Superior temporal gyrus (tissue), 1 donor: Measurements from ENCODE around the gene PCSK4.
"Not testable (repeated sequence)": the region's sequence is repeated elsewhere in the genome, so short reads cannot be mapped to it uniquely, and the experiment has no call there.

Experiments
- DNase-seq: peaks from one replicate; pipeline ENCODE4 v3.0.0-alpha.2; 2016; ENCODE audit errors: extremely low spot score

Gene PCSK4

DNA sequence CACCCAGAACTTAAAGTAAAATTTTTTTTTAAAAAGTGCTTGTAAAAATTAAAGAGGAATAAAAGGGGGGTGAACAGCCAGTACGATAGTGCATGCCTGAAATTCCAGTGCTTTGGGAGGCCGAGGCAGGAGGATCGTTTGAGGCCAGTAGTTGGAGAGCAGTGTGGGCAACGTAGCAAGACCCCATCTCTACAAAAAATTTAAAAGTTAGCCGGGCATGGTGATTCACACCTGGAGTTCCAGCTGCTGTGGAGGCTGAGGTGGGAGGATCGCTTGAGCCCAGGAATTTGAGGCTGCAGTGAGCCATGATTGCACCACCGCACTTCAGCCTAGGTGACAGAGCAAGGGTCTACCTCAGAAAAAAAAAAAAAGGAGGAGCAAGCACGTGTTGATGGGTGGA lies 14.9 kb upstream of the PCSK4 start:
- no peak for DNase-seq

DNA sequence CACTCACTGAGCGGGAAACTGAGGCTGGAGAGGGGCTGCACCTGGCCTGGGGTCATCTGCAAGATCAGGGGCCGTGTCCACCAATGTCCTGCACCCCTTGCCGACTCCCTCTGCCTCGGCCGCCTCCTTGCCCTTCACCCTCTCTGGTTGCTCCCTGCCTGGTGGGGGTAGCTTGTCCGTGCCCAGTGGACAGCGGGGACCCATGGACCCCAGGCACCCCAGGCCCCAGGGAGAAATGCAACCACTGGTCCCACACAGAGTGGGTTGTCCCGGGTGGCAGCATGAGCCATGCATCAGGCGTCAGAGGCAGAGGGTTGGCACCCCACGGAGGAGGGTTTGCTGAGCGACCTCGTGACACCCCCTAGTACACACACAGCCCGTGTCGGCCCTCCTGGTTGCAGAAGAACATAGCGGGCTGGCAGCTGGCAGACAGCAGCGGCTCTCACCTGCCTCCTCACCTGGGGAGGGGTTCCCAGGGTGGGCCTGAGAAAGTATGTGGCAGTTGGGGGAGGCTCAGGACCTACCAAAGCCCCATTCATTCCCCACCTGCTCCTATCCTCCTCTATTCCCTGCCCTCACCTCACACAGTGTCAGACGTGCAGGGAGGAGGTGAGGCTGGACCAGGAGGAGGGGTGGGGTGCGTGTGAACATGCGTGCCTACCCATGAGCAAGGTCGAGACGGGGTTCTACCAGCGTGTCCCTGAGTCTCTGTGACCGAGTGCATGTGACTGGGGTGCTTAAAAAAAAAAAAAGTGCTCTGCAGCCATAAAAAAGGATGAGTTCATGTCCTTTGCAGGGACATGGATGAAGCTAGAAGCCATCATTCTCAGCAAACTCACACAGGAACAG lies 14.0 kb upstream of the PCSK4 start:
- DNase-seq = no peak

DNA sequence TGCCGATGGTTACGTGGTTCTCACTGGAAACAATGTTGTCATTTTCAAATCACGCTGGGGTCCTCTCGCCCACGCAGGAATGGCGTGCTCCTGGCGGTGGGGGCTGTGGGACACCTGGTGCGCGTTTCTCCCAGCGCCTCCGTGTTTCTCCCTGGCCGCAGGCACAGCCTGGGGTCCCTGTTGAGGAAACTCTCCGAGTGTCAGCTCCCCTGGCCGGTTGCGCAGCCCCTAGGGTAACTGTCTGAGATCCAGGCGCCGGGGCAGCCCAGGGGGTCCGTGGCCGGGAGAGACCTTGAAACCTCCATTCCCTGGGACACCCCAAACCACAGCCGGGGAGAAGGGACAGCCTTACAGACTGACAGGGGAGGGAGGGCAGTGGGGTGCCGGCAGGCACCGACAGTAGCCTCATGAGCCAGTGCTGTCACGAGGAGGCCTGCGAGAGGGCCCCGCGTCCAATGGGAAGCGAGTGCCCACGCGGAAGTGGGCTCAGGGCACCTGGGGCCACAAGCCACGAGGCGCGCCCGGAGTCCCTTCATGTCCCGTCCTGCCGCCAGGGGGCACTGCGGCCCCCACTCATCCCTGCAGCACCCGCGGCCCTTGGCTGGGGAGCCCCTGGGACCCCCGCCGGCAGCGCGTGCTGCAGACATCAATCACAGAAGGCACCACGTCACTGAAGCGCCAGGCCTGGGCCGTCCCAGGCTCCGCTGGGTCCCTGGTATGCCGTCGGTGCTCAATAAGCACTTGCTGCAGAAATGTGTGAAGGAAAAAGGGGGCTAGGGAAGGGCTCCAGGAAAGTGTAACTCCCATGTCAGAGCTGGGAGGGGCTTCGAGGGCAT lies 13.2 kb upstream of the PCSK4 start:
- peak; percentile 35 for DNase-seq

DNA sequence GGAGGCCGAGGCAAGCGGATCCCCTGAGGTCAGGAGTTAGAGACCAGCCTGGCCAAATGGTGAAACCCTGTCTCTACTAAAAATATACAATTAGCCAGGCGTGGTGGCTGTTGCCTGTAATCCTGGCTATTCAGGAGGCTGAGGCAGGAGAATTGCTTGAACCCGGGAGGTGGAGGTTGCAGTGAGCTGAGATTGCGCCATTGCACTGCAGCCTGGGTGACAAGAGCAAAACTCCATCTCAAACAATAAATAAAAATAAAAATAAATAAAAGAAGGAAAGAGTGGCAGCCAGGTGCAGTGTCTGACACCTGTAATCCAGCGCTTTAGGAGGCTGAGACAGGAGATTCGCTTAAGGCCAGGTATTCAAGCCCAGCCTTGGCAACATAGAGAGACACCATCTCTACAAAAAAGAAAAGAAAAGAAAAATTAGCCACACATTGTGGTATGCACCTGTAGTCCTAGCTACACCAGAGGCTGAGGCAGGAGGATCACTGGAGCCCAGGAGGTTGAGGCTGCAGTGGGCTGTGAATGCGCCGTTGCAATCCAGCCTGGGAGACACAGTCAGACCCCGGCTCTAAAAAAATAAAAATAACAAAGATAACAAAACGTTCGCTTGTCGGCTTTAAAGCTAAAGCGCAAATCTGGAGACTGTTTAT lies 12.4 kb upstream of the PCSK4 start:
- no peak for DNase-seq

DNA sequence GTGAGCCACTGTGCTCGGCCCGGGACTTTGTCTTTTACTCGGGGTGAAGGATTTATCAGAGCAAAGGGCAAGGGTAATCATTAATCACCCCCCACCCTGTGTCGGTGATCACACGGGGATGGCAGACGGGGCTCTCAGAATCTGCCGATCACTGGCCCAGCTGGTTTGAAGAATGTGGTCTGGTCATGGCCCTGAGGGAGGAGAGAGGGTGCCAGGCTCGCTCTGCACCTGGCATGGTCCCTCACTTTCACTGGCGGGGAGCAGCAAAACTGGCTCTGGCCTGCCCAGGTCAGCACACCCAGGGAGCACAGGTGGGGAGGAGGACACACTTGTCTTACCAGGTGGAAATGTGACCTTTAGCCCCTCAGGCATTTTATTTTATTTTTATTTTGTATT lies 11.0 kb upstream of the PCSK4 start:
- DNase-seq = no peak

DNA sequence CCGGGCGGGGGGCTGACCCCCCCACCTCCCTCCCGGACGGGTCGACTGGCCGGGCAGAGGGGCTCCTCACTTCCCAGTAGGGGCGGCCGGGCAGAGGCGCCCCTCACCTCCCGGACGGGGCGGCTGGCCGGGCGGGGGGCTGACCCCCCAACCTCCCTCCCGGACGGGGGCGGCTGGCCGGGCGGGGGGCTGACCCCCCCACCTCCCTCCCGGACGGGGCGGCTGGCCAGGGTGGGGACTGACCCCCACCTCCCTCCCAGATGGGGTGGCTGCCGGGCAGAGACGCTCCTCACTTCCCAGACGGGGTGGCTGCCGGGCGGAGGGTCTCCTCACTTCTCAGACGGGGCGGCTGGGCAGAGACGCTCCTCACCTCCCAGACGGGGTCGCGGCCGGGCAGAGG lies 9.1 kb upstream of the PCSK4 start:
- DNase-seq = not testable (repeated sequence)

DNA sequence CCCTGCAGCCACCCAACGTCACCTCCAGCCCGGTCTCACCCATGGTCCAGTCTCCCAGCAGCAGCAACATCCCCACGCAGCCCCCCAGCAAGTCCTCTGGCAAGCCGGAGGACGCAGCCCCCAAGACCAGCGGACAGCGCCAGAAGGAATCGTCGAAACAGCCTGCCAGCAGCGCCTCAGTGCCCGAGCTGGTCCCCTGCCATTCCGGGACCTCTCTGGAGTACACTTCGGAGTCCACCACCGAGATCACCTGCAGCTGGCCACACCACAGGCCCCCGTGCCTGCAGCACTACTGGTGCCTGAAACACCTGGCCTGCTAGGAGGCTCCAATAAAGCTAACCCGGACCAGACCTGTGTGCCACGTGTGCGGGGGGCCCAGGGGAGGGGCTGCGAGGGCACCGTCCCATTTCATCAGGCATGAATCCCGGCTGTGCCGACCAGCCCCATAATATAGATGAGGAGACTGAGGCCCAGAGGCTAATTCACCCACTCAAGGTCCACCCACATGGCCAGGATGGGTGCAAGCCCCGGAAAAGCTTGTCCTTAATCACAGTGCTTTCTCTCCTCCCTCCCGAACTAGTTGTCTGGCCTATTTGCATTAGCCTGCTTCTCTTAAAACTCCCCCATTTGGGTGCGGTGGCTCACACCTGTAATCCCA lies 7.6 kb upstream of the PCSK4 start:
- no peak for DNase-seq

DNA sequence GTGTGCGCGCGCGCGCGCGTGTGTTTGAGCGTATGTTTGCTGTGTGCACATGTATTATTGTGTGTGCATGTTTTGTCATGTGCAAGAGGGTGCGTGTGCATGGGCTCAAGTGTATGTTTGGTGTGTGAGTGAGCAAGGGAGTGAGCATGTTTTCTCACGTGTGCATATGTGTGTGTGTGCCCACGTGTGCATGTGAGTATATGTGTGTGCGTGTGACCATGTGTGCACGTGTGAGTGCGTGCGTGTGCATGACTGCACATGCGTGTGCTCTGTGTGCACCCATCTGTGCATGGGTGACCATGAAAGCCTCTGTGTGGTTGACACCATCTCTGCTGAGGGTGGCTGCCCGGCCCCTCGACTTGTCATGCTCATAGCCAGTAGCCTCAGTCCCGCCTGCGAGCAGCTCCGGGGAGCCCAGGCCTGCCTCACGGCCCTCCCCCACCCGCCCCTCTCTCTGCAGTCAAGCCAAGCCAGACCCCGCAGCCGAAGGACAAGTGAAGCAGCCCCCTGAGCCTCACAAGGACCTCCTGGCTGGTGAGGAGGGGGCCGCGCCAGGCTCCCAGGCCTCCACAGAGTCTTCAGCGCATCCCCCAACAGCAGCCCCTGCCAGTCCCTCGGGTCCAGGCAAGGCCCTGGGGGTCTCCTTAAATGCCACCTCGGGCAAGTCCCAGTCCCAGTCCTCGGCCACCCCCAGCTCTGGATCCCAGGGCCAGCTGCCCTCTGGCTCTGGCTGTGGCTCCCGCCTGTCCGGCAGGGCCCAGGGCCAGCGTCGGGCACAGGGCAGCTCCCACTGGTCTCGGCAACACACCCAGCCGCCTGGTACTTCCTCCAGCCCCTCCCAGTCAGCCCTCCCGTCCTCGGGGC lies 6.8 kb upstream of the PCSK4 start:
- DNase-seq = no peak

DNA sequence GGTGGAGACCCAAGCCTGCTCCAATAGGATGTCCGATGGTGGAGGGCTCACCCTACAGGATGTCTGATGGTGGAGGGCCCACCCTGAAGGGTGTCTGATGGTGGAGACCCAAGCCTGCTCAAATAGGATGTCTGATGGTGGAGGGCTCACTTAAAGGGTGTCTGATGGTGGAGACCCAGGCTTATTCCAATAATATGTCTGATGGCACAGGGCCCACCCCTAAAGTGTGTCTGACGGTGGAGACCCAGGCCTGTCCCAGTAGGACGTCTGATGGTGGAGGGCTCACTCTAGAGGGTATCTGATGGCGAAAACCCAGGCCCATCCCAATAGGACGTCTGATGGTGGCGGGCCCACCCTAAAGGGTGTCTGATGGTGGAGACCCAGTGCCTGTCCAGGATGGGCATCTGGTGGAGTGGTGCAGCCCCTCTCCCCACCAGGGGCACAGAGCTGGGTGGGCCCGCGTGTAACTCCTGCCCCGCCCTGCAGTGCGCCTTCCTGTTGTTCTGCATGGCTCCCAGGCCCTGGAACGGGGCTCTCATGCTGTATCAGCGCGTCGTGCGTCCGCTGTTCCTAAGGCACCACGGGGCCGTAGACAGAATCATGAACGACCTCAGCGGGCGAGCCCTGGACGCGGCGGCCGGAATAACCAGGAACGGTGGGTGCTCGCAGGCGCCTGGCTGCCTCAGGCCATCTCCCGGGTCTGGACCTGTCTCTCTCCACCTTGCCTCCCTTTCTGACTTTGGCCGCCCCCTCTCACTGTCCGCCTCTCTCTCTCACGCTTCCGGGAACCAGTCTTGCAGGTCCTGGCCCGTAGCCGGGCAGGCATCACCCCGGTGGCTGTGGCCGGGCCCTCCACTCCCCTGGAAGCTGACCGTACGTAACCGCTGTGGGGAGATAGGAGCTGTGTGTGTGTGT lies 5.9 kb upstream of the PCSK4 start:
- no peak for DNase-seq

DNA sequence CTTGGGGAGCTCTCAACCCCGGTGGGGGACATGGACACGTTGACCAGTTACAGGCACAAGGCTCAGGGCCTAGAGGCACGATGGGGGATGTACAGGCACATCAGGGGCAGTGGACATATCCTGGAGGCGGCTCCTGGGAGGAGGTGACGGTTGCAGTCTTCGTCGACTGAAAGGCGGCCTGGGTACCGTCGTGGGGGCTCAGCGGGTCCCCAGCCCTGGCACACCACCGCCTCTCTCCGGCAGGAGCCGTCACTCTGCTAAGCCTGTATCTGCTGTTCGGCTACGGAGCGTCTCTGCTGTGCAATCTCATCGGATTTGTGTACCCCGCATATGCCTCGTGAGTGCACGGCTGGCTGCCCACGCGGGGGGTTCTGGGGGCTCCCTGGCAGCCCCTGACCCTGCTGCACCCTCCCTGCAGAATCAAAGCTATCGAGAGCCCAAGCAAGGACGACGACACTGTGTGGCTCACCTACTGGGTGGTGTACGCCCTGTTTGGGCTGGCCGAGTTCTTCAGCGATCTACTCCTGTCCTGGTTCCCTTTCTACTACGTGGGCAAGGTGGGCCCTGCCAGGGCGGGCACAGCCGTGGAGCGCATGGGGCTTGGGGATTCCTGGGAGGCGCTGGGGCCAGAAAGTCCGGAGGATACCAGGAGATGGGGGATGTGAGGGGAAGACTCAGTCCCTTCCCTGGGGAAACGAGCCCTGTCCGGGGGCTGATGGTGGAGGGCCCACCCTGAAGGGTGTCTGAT lies 5.1 kb upstream of the PCSK4 start:
- DNase-seq = no peak

DNA sequence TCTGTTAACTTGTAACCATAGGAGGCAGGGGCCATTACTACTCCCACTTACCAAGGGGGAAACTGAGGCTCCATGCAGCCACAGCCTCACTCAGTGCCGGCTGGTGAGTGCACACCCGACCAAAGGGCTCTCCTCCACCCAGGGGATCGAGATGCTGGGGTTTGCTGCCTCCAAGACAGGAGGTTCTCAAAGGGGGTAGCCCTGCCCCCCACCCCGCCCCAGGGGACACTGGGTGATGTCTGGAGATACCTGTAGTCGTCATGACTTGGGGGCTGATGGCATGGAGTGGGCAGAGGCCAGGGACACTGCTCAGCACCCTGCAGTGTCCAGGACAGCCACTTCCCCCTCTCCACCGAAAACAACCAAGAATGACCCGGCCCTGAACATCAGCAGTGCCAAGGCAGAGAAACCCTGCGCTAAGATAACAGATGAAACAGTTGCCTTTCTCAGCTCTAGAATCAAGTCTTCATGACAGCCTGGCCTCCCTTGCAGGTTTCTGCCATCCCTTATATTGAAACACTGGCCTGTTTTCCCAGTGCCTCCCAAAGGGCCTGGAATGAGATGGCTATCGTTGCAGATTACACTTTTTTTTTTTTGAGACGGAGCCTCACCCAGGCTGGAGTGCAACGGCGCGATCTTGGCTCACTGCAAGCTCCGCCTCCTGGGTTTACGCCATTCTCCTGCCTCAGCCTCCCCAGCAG lies 4.1 kb upstream of the PCSK4 start:
- DNase-seq = no peak

DNA sequence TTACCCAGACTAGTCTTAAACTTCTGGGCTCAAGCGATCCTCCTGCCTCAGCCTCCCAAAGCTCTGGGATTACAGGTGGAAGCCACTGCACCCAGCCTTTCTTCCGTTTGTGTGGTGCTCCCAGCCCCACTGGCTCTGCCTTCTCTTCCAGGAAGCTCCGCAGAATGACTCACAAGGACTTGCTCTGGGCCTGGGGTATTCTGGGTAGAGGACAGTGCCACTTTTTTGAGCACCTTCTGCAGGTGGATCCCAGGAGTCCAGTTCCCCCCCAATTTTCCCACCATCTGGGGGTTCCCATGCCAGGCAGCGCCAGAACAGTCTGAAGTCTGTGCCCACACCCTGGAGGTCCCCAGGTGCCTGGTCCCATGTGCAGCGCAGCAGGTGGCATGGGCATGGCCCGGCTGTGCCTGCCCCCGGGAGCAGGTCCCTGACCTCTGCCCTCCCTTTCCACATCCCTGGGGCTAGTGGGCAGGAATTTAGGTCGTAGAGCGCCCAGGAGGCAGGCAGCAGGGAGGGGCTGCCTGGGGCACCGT lies 2.4 kb upstream of the PCSK4 start:
- DNase-seq = no peak

DNA sequence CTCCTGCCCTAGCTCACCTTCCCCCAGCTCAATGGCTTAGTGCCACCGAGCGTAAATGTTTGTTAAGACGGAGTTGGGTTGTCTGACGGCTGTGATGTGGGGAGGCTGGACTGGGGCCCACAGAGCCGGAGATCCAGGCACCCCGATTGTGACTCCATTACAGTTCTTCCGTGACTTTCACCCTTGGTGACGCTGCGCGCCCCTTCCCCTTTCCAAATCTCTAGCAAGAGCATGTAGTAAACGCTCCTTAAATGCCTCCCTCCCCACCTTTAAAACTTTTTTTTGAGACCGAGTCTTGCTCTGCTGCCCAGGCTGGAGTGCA lies 1.7 kb upstream of the PCSK4 start:
- DNase-seq = no peak

DNA sequence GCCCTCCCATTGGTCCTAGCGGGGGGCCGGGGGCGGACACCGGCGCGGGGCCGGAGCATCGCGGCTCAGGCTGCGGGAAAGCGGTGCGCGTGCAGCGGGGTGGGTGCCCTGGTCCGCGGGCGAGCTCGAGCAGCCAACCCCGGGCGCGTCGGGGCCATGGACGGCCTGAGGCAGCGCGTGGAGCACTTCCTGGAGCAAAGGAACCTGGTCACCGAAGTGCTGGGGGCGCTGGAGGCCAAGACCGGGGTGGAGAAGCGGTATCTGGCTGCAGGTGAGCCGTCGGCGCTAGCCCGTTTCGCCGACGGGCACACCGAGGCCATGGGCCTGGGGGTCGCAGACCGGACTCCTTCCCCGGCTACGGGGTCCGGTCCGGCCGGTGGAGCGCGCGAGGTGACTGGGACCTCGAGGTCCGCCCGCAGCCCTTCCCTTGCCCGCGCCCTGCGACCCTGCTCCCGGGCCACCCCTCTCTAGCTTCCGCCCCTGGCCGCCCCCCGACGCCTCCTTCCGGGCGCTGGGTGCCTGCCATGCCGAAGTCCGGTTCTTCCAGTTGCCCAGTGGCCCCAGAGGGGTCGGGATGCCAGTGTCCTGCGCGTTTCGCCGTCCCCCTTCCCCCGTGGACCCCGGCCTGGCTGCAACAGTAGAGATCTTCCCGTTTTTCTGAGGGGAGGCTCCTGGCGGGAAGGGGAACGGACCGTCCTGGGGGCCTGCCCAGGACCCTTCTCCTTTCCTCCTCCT lies 1.1 kb upstream of the PCSK4 start, which contains the start of gene REEP6:
TSS of gene REEP6 (plus strand) at position 68 of the 735 bp plus-strand sequence. CDS start at position 157, 89 bp downstream.
- DNase-seq = no peak

DNA sequence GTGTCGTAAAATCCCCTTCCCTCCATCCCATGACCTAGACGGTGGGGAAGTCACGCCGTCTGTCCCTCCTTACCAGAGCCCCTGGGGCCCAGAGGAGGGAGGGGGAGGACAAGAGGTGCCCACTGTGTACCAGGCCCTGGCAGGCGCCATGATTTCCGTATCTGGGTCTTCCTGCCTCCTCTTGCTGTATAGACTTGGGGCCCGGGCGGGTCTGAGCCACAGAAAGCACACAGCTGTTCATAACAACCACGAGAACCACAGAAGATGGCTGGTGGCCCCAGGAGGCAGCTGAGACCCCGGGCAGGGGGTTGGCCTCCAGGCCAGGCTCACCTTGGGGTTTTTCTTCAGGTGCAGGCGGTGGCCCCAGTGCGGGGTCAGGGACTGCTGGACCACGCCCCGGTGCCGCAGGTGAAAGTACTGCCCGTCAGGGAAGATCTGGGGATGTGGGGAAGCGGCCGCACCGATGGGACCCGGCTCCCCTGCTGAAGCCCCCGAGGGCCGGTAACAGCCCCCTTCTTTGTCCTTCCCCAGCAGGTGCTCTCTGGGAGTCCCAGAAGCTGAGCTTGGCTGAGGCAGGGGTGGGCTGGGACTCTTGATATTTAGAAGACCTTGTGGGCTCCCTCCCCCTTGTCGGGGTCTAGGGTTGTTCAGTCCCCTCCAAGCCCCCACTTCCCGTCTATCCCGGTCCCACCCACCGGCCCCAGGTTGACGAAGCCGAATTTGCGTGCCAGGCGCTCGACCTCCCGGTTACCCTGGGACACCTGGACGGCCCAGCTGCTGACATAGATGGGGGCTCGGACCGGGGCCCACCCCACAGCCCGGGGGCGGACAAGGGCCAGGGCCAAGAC lies 463 bp downstream of the PCSK4 start:
- no peak for DNase-seq

DNA sequence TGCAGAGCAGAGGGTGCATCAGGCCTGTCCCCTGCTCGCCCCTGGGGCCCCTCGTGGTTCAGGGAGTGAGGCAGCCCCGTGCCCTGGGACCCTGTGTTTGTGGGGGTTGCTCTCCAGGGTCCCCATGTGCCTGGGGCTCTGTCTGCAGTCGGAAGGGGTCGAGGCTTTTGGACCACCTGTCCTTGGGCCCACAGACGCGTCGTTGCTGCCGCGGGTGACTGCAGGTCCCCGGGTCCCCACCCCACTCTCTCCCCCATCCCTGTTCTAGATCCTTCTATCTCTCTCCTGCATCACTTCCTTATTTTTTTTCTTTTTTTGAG lies 1.9 kb downstream of the PCSK4 start:
- no peak for DNase-seq
